Ascending aorta (tissue), 2 donors: ENCODE results near the gene TDRD9. TPM values are rescaled to one million over a fixed set of nuclear protein-coding genes. Genes with fewer than 3 reads are reported as not detected.

Experiments used
- DNase-seq, 2 donors: peaks; one replicate each; pipeline ENCODE4 v3.0.0-alpha.2; 2019; ENCODE audit warnings: low spot score in 2 of 2
- H3K27ac ChIP-seq, 2 donors: fragments of 200-600 bp; sonication (generic); one replicate each; pipeline ENCODE4 v1.5.1; 2016 to 2017; ENCODE audit warnings: mild to moderate bottlenecking in 1 of 2
- H3K27me3 ChIP-seq: fragments of 200-600 bp; sonication (generic); one replicate; pipeline ENCODE4 v1.5.1; 2017
- H3K36me3 ChIP-seq, 2 donors: fragments of 200-600 bp; sonication (generic); one replicate each; pipeline ENCODE4 v1.5.1; 2016
- H3K4me1 ChIP-seq, 2 donors: fragments of 200-600 bp; sonication (generic); one replicate each; pipeline ENCODE4 v1.5.1; 2016 to 2017; ENCODE audit warnings: mild to moderate bottlenecking in 1 of 2
- H3K4me3 ChIP-seq, 2 donors: fragments of 200-600 bp; sonication (generic); one replicate each; pipeline ENCODE4 v1.5.1; 2016 to 2017; ENCODE audit warnings: mild to moderate bottlenecking in 1 of 2
- H3K9me3 ChIP-seq, 2 donors: fragments of 200-600 bp; sonication (generic); one replicate each; pipeline ENCODE4 v1.5.1; 2016
- intact Hi-C: fragments of 100-400 bp; cut with DNase I; formaldehyde crosslinking; loops from one replicate; pipeline ENCODE4 v1.15.1; 2023
- total RNA-seq: library from RNA; depleted of rRNA; stranded (reverse); fragments of >200 nt; gene quantifications from one replicate; pipeline ENCODE4 v1.1.0, GENCODE V29; 2016
- TF ChIP-seq, protein P1 (sequence below), 3 experiments: fragments of 200-600 bp in 2 of 3; fragments of 450-650 bp in 1 of 3; sonication (generic) in 2 of 3; IDR thresholded peaks; one replicate each; pipeline ENCODE4 v1.5.1; 2016 to 2019; ENCODE audit warnings: antibody characterized with exemption in 3 of 3, mild to moderate bottlenecking in 1 of 3, moderate library complexity in 1 of 3

The TDRD9 gene
- total RNA-seq, 1 donor from 2014 or later, result 1.4 TPM

DNA sequence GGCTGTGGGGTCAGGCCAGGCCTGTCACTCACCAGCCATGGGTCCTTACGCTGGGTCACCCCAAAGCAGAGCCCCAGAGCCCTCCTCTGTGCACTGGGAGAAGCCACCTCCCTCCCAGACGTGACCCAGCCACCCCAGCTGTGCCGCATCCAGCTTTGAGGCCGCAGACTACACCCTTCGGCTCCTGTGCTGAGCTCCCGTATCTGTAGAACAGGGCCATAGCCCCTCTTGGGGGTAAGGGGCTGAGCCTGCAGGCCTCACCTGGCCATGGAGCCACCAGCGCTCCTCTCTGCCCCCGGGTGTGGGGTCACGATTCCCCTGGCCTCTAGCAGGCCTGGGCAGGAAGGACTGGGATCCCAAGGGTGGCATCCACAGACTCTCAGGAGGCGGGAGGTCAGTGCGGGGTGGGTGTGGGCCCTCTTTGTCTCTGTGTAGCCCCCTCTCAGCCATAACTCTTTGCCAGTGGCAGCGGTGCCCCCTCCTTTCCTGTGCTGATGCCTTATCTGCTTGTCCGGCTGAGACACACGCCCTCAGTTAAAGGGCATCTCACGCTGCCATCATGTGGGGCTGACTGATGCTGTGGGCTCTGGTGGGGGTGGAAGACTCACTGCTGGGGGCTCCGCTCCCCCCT lies 173.5 kb downstream of the TDRD9 start:
- no peak overlapping the region for H3K4me3 ChIP-seq
- intact Hi-C loops, result no loop called here
- H3K36me3 ChIP-seq, result no peaks in the 10 kb centered on the region
- no peak for DNase-seq
- H3K4me1 ChIP-seq, result no peaks in the 10 kb centered on the region
- no peak overlapping the region for H3K27ac ChIP-seq
- TF ChIP-seq, protein P1, sequence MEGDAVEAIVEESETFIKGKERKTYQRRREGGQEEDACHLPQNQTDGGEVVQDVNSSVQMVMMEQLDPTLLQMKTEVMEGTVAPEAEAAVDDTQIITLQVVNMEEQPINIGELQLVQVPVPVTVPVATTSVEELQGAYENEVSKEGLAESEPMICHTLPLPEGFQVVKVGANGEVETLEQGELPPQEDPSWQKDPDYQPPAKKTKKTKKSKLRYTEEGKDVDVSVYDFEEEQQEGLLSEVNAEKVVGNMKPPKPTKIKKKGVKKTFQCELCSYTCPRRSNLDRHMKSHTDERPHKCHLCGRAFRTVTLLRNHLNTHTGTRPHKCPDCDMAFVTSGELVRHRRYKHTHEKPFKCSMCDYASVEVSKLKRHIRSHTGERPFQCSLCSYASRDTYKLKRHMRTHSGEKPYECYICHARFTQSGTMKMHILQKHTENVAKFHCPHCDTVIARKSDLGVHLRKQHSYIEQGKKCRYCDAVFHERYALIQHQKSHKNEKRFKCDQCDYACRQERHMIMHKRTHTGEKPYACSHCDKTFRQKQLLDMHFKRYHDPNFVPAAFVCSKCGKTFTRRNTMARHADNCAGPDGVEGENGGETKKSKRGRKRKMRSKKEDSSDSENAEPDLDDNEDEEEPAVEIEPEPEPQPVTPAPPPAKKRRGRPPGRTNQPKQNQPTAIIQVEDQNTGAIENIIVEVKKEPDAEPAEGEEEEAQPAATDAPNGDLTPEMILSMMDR (IDR thresholded peaks at IDR 0.05), result no peak
- H3K9me3 ChIP-seq, result no peaks in the 10 kb centered on the region
- H3K27me3 ChIP-seq, result no peaks in the 10 kb centered on the region

Other genes with a start within 250 kb of the TDRD9 start
- gene XRCC3, start 213.0 kb upstream of the TDRD9 start, total RNA-seq, result 9.0 TPM
- 219 TPM for gene ZFYVE21, start 212.6 kb upstream of the TDRD9 start, total RNA-seq
- gene PPP1R13B, start 80.9 kb upstream of the TDRD9 start, total RNA-seq, result 32.7 TPM
- not detected for gene RD3L, start 14.1 kb downstream of the TDRD9 start, total RNA-seq
- gene ASPG, start 157.2 kb downstream of the TDRD9 start, total RNA-seq, result not detected
- 32.6 TPM for gene KIF26A, start 210.1 kb downstream of the TDRD9 start, total RNA-seq